ENCODE results near the gene UNC93A.

GRCh38 chr6:167338541-167339117, 47.5 kb downstream of the UNC93A start:
- TF ChIP-seq CREB5 (CRISPR knock-in tag; IDR thresholded peaks at IDR 0.05; ENCODE audit: low read depth): no peak
- no peak for TF ChIP-seq TCF4 (CRISPR knock-in tag; IDR thresholded peaks at IDR 0.05; ENCODE audit: borderline replicate concordance)
- TF ChIP-seq ARNTL (CRISPR knock-in tag; IDR thresholded peaks at IDR 0.05; ENCODE audit: borderline replicate concordance, low read depth): no peak

Measured in SK-N-SH treated with all-trans-retinoic acid at 6 μM for 48 hours (cell line).